Measurements from ENCODE around the gene CTDSP1.

CTDSP1 gene

DNA sequence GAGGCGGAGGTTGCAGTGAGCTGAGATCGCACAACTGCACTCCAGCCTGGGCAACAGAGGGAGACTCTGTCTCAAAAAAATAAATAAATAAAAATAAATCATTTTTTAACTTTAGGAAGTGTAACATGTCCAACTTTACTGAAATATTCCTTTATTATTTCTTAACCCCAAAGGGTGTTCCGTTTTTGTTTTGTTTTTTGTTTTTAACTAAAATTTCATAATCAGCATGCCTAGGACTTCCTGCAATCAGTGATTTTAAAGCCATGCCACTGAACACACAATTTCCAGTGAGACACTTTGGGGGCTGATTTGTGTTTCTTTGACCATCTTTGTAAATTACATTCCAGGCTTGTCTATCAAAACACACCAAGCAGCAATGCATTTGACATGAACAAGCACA, 35.9 kb upstream of the CTDSP1 start:
- in situ Hi-C loops (cut with MboI; ENCODE audit: low pct_unique_long_range_greater_than_20kb, low sequenced_read_pairs, unreplicated experiment) = no loop called here
- DNase-seq (ENCODE audit: low spot score) = no peak
- TF ChIP-seq CTCF (IDR thresholded peaks at IDR 0.05; ENCODE audit: extremely low read depth, insufficient read depth, missing control alignments) = no peak

DNA sequence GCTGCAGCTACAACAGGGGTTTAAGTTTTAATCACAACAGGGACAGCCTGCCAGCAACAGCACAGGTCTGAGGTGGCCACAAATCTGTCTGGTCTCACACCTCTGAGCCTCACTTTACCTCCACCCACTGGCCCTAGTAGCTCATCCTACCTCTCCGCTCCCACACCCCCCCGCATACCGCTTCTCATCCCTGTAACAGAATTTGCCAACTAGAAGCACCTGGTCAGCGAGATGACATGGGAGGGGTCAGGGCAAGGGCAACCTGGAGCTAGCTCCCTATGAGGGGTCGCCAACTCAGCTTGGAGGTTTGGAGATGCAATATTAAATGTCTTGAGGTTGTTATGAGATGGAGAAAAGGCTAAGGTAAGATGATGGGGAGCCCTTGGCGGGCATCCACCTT, 35.5 kb upstream of the CTDSP1 start:
- no peak for TF ChIP-seq CTCF (IDR thresholded peaks at IDR 0.05; ENCODE audit: extremely low read depth, insufficient read depth, missing control alignments)
- in situ Hi-C loops (cut with MboI; ENCODE audit: low pct_unique_long_range_greater_than_20kb, low sequenced_read_pairs, unreplicated experiment) = no loop called here
- no peak for DNase-seq (ENCODE audit: low spot score)

DNA sequence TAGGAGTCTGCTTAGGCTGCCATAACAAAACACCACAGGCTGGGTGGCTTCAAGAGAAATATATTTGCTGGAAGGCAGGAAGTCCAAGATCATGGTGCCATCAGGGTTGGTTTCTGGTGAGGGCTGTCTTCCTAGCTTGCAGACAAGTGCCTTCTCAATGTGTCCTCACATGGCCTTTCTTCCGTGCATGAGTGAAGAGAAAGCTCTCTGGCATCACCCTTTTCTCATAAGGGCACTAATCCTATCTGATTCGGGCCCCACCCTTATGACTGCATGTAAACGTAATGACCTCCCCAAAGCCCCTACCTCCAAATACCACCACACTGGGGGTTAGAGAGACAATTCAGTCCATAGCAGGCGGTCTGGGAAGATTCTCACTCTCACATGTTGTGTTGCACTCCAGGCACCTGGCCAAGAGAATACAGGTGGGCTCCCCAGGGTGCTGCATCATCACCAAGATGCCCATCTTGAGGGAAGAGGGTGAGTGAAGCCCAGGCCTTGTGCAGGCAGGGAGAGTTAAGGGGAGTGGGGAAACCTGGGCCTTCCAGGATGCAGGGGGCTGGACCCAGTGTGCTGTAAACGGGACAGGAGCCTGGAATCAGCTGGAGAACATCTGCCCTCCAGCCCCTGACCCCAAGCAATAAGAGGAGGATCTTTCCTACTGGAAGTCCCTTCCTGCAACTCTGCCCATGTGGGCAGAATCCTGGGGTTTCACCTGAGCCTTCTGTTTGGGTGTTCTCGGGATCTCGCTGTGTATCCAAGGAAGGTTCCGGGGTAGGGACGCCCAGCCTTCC, 32.9 kb upstream of the CTDSP1 start:
- in situ Hi-C loops (cut with MboI; ENCODE audit: low pct_unique_long_range_greater_than_20kb, low sequenced_read_pairs, unreplicated experiment) = no loop called here

DNA sequence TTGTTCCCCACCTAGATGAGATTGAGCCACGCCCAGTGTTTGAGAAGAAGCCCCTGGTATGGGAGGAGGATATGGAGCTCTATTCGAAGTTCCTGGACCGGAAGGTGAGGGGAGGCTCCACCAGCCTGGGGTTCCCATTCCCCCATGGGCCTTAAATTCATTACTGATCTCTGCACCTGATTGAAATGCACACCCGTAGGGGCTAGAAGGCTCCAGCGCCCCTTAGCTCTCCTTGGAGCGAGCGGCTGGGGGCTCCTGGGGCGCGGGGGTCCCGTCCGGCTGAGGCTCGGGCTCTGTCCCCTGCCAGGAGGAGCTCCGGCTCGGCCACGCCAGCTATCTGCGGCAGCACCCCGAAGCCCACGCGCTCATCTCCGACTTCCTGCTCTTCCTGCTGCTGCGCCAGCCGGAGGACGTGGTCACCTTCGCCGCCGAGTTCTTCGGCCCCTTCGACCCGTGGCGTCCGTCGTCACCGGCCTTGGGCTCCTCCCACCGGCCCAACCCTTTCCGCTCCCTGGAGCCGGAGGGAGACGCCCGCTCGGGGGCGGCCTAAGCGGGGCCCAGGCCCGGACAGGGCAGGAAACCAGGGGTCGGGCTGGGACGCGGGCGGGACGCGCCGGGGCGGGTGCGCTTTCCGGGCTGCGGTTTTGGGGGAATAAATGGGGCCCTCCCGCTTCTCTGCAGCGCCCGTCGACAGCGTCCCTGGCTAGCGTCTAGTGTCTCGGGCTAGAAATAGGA, 32.1 kb upstream of the CTDSP1 start:
- no peak for TF ChIP-seq CTCF (IDR thresholded peaks at IDR 0.05; ENCODE audit: extremely low read depth, insufficient read depth, missing control alignments)

More for the DNA sequence above, 32.9 kb upstream of the CTDSP1 start:
- TF ChIP-seq CTCF (IDR thresholded peaks at IDR 0.05; ENCODE audit: extremely low read depth, insufficient read depth, missing control alignments) = no peak
- no peak for DNase-seq (ENCODE audit: low spot score)

DNA sequence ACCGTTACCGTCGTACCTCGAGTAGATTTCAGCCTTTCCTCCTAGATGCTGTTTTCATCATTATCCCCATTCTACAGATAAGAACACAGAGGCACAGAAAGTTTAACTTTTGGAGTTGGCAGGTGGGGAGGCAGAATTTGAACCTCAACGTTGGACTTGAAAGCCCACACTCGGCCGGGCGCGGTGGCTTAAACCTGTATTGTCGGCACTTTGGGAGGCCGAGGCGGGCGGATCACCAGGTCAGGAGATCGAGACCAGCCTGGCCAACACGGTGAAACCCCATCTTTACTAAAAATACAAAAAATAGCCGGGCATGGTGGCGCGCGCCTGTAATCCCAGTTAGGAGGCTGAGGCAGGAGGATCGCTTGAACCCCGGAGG, 31.5 kb upstream of the CTDSP1 start:
- no peak for TF ChIP-seq CTCF (IDR thresholded peaks at IDR 0.05; ENCODE audit: extremely low read depth, insufficient read depth, missing control alignments)
- in situ Hi-C loops (cut with MboI; ENCODE audit: low pct_unique_long_range_greater_than_20kb, low sequenced_read_pairs, unreplicated experiment) = no loop called here
- no peak for DNase-seq (ENCODE audit: low spot score)

More for the DNA sequence above, 32.1 kb upstream of the CTDSP1 start:
- peak; percentile 96 for DNase-seq (ENCODE audit: low spot score)
- in situ Hi-C loops (cut with MboI; ENCODE audit: low pct_unique_long_range_greater_than_20kb, low sequenced_read_pairs, unreplicated experiment) = no loop called here

DNA sequence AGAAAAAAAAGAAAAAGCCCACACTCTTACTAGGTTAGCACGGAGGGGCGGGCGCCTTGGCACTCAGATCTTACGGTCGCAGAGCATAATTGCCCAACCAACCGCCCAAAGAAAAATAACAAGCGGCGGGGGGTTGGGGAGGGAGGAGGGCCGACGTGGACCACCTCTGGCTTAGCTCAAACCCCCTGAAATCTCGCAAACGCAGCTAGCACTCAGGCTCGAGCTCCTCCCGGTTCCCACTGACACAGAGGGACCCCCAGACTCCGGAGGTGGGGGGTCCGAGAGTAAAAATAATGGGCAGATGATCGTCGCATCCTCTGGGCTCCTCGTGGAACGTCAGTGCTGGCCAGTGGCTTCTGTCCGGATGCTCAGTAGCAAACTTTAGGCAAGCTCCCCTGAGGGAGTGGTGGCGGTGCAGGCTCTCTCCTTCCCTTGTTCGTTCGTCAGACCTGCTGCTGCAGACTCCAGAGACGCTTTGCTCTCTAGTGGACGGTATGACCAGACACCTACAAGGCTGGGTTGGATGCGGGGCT, 31.0 kb upstream of the CTDSP1 start:
- DNase-seq (ENCODE audit: low spot score) = no peak
- in situ Hi-C loops (cut with MboI; ENCODE audit: low pct_unique_long_range_greater_than_20kb, low sequenced_read_pairs, unreplicated experiment) = no loop called here
- TF ChIP-seq CTCF (IDR thresholded peaks at IDR 0.05; ENCODE audit: extremely low read depth, insufficient read depth, missing control alignments) = no peak
